Kidney epithelial cell (primary cell): ENCODE results near the gene SRPX2. TPM values are rescaled to one million over a fixed set of nuclear protein-coding genes. Genes with fewer than 3 reads are reported as not detected.

Experiments
- DNase-seq: peaks from one replicate; pipeline ENCODE4 v3.0.0-alpha.2; 2010; ENCODE audit warnings: low read depth
- H3K27me3 ChIP-seq: 2 replicates; pipeline ENCODE4 v1.6.0; 2011; ENCODE audit warnings: low read length; ENCODE audit not compliant: control insufficient read depth, insufficient read depth
- H3K36me3 ChIP-seq: 2 replicates; pipeline ENCODE4 v1.5.1; 2011; ENCODE audit warnings: low read length; ENCODE audit not compliant: control insufficient read depth, insufficient read depth
- H3K4me3 ChIP-seq: 2 replicates; pipeline ENCODE4 v1.5.1; 2011; ENCODE audit warnings: low read depth, mild to moderate bottlenecking, control low read depth, low read length
- CTCF ChIP-seq: IDR thresholded peaks from 2 replicates; pipeline ENCODE4 v1.5.1; 2011; ENCODE audit warnings: mild to moderate bottlenecking, moderate library complexity, low read length, control low read depth, inconsistent platforms; ENCODE audit not compliant: insufficient read depth, poor library complexity, severe bottlenecking
- total RNA-seq: library from RNA; depleted of rRNA; stranded (reverse); fragments of >200 nt; gene quantifications from 2 replicates; pipeline ENCODE4 v1.2.3, GENCODE V29; 2015

SRPX2 gene
- total RNA-seq, 1 donor from 2014 or later, result 1.4 TPM

GRCh38 chrX:100663642-100664041, 19.6 kb downstream of the SRPX2 start:
- no peaks in the 10 kb centered on the region for H3K27me3 ChIP-seq
- no peak for DNase-seq
- H3K36me3 ChIP-seq, result no peaks in the 10 kb centered on the region
- no peak for TF ChIP-seq CTCF
- H3K4me3 ChIP-seq, result no peak overlapping the region

- Histone ChIP-seq H3K27me3 (peaks cover 3% of the 10 kb centered on the region), H3K4me3 (no peak overlapping the region), H3K36me3 (no peaks in the 10 kb centered on the region)
- DNase-seq, result no peak
- no peak for TF ChIP-seq CTCF
Observed at GRCh38 chrX:100672966-100673365, 29.0 kb downstream of the SRPX2 start.

GRCh38 chrX:100673397-100673953, 29.5 kb downstream of the SRPX2 start:
- no peak for DNase-seq
- H3K36me3 ChIP-seq, result no peaks in the 10 kb centered on the region
- H3K4me3 ChIP-seq, result no peak overlapping the region
- no peak for TF ChIP-seq CTCF
- H3K27me3 ChIP-seq, result peaks cover 3% of the 10 kb centered on the region

- TF ChIP-seq CTCF, result no peak
- peaks cover 3% of the 10 kb centered on the region for H3K27me3 ChIP-seq
- no peak overlapping the region for H3K4me3 ChIP-seq
- no peak for DNase-seq
- H3K36me3 ChIP-seq, result no peaks in the 10 kb centered on the region
Observed at GRCh38 chrX:100674705-100675104, 30.7 kb downstream of the SRPX2 start.

GRCh38 chrX:100677611-100678181, 33.7 kb downstream of the SRPX2 start:
- no peak for TF ChIP-seq CTCF
- H3K4me3 ChIP-seq, result no peak overlapping the region
- DNase-seq, result no peak

GRCh38 chrX:100680756-100681155, 36.8 kb downstream of the SRPX2 start:
- Histone ChIP-seq H3K4me3 (no peak overlapping the region), H3K36me3 (no peaks in the 10 kb centered on the region), H3K27me3 (no peaks in the 10 kb centered on the region)
- TF ChIP-seq CTCF, result no peak
- no peak for DNase-seq

More at GRCh38 chrX:100677611-100678181, 33.7 kb downstream of the SRPX2 start:
- H3K36me3 ChIP-seq, result no peaks in the 10 kb centered on the region
- peaks cover 3% of the 10 kb centered on the region for H3K27me3 ChIP-seq
